HUES6 (cell line): ENCODE data around the gene PLA2G2D.

Source experiments
- H3K27ac ChIP-seq: 2 replicates; pipeline ENCODE4 v1.7.0; 2013; ENCODE audit warnings: low read depth, mild to moderate bottlenecking, low read length, inconsistent platforms
- H3K27me3 ChIP-seq: 2 replicates; pipeline ENCODE4 v1.6.1; 2013; ENCODE audit warnings: low read length; ENCODE audit not compliant: control insufficient read depth, insufficient read depth
- H3K36me3 ChIP-seq: 2 replicates; pipeline ENCODE4 v1.6.1; 2013; ENCODE audit warnings: low read length; ENCODE audit not compliant: control insufficient read depth, insufficient read depth
- H3K4me1 ChIP-seq: 2 replicates; pipeline ENCODE4 v1.6.1; 2013; ENCODE audit warnings: low read length; ENCODE audit not compliant: control insufficient read depth, insufficient read depth
- H3K4me3 ChIP-seq: 2 replicates; pipeline ENCODE4 v1.5.1; 2013; ENCODE audit warnings: low read depth, low read length
- H3K9ac ChIP-seq: one replicate; pipeline ENCODE4 v1.6.1; 2013; ENCODE audit warnings: mild to moderate bottlenecking, low read length
- H3K9me3 ChIP-seq: 2 replicates; pipeline ENCODE4 v1.6.1; 2013; ENCODE audit warnings: low read depth, low read length; ENCODE audit not compliant: control insufficient read depth, insufficient read depth

Gene PLA2G2D

DNA sequence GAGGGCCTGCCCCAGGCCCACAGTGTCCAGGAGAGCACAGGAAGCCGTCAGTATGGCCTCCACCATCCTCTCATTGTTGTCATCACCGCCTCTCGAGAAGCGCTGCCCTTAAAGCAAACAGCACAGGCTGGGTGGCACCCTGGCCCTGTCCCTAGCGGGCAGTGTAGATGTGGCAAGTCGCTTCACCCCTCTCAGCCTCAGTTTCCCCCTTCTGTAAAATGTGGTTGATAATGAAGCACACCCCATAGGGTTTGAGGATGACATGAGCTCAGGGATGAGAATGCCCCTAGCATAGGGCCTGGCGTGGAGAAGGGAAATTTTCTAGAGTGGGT lies 33.2 kb upstream of the PLA2G2D start:
- H3K4me1 ChIP-seq = peaks cover 21% of the 10 kb centered on the region
- H3K27ac ChIP-seq = no peak overlapping the region
- no peaks in the 10 kb centered on the region for H3K36me3 ChIP-seq
- H3K4me3 ChIP-seq = no peak overlapping the region
- 0 out of 2 replicates have a peak, but pooled peaks cover 4% of the 10 kb centered on the region for H3K9me3 ChIP-seq
- H3K27me3 ChIP-seq = no peaks in the 10 kb centered on the region
- H3K9ac ChIP-seq = no peak overlapping the region

DNA sequence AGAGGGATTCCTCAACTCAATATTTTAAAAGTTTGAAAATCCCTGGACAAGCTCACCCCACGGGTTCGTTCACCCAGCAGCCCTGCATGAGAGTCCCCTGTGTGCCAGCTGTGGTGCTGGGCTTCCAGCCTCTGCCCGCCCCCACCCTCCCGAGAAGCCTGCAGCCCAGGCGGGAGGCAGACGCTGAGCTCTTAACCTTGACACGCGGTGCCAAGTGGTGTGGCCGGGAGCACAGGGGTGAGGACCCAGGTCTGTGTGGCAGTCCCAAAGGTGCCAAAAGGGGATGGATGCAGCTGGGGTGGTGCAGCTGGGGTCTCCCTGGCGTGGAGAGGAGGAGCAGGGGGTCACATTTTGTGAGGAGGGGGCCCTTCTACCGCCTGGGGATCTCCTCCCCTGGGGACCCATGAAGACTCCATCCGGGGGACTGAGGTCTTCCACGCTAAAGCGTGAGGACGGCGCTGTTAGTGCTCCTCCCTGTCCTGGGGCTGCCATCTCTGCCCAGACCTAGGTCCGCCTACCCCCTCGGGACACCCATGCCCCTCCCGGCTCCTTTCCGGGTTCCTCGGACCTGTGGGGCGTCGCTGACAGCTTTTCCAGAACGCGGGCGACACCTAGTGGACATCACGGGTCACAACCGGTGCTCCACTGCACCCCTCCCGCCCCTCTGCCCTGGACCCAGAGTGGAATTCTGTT lies 32.7 kb upstream of the PLA2G2D start:
- Histone ChIP-seq H3K36me3 (no peaks in the 10 kb centered on the region), H3K4me3 (peak overlapping the region; percentile 52), H3K27me3 (no peaks in the 10 kb centered on the region), H3K27ac (no peak overlapping the region), H3K4me1 (peaks cover 21% of the 10 kb centered on the region), H3K9ac (no peak overlapping the region), H3K9me3 (0 out of 2 replicates have a peak, but pooled peaks cover 2% of the 10 kb centered on the region)

GRCh38 chr1:20150969-20151368 lies 31.6 kb upstream of the PLA2G2D start:
- Histone ChIP-seq H3K4me3 (no peak overlapping the region), H3K9me3 (no peaks in the 10 kb centered on the region), H3K27ac (no peak overlapping the region), H3K36me3 (no peaks in the 10 kb centered on the region), H3K4me1 (peaks cover 21% of the 10 kb centered on the region), H3K9ac (no peak overlapping the region), H3K27me3 (no peaks in the 10 kb centered on the region)

GRCh38 chr1:20150326-20150705 lies 31.0 kb upstream of the PLA2G2D start:
- H3K36me3 ChIP-seq = no peaks in the 10 kb centered on the region
- H3K4me1 ChIP-seq = peaks cover 21% of the 10 kb centered on the region
- H3K9me3 ChIP-seq = no peaks in the 10 kb centered on the region
- no peaks in the 10 kb centered on the region for H3K27me3 ChIP-seq
- H3K27ac ChIP-seq = no peak overlapping the region
- H3K9ac ChIP-seq = no peak overlapping the region
- no peak overlapping the region for H3K4me3 ChIP-seq

- H3K4me3 ChIP-seq = no peak overlapping the region
- no peak overlapping the region for H3K27ac ChIP-seq
- H3K9me3 ChIP-seq = no peaks in the 10 kb centered on the region
- H3K4me1 ChIP-seq = peaks cover 21% of the 10 kb centered on the region
- H3K27me3 ChIP-seq = no peaks in the 10 kb centered on the region
- no peaks in the 10 kb centered on the region for H3K36me3 ChIP-seq
- no peak overlapping the region for H3K9ac ChIP-seq
Measured at GRCh38 chr1:20149601-20150325, 30.4 kb upstream of the PLA2G2D start.

- Histone ChIP-seq H3K4me1 (peaks cover 20% of the 10 kb centered on the region), H3K27ac (no peak overlapping the region), H3K9ac (no peak overlapping the region), H3K27me3 (no peaks in the 10 kb centered on the region), H3K36me3 (no peaks in the 10 kb centered on the region), H3K9me3 (no peaks in the 10 kb centered on the region), H3K4me3 (no peak overlapping the region)
Measured at GRCh38 chr1:20148571-20149500, 29.5 kb upstream of the PLA2G2D start.

DNA sequence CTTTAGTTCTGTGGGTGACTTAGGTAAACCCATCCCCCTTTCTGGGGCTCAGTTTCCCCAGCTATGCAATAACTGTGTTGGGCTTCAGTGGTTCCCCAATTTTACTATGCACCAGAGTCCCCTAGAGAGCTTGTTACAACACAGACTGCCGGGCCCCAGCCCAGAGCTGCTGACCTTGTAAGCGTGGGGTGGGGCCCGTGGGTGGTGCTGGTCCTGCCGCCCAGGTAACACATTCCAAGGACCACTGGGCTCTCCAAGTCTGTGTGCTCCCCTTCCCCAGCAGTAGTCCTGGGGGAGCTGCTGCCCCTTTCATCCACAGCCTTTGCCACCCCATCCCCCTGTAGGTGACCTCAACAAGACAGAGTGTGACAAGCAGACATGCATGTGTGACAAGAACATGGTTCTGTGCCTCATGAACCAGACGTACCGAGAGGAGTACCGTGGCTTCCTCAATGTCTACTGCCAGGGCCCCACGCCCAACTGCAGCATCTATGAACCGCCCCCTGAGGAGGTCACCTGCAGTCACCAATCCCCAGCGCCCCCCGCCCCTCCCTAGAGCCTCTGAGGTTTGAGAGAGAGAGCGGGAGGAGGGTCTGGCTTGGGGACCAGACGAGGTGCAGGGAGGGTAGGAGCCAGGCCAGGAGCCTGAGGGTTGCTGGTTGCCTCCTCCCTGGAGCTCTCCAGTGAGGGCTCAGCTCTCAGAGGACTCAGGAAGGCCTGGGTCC lies 28.7 kb upstream of the PLA2G2D start:
- Histone ChIP-seq H3K36me3 (no peaks in the 10 kb centered on the region), H3K27me3 (no peaks in the 10 kb centered on the region), H3K27ac (no peak overlapping the region), H3K4me1 (peaks cover 14% of the 10 kb centered on the region), H3K9ac (no peak overlapping the region), H3K9me3 (no peaks in the 10 kb centered on the region), H3K4me3 (no peak overlapping the region)

DNA sequence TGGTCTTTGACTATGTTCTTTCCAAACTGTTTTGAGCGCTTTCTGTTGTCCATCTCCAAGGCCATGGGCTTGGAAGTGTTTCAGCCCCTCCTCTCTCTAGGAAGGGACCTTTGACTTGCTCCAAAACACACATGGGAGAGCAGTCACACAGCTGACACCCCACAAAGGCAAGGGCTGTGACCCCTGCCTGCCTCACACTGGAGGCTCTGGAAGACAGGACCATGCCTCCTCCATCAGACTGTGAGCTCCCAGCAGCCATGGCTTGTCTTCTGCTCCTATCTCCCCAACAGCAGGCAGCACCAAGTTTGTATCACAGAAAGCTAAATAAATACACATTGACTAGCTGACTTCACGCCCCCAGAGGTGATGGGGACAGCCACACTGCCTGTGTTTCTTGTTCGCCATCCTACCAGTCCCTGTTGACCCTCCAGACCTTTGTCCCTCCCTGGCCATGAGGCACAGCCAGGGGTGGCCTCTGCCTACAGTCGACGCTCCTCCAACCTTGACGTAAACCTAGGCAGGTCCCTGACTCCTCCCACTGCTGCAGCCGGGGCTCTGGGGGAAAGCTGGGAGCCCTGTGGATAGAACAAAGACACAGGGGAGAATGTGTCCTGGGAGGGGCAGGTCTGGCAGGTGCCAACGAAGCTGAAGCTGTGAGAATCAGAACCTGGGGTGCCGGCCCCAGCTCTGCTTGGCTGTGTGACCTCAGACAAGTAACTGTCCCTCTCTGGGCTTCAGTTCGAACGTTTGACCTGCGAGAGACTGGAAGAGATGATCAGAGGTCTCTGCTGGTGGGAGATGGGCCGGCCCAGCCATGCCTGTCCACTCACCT lies 24.6 kb upstream of the PLA2G2D start:
- Histone ChIP-seq H3K27me3 (no peaks in the 10 kb centered on the region), H3K9ac (no peak overlapping the region), H3K9me3 (no peaks in the 10 kb centered on the region), H3K27ac (no peak overlapping the region), H3K4me3 (no peak overlapping the region), H3K4me1 (peaks cover 3% of the 10 kb centered on the region), H3K36me3 (no peaks in the 10 kb centered on the region)

DNA sequence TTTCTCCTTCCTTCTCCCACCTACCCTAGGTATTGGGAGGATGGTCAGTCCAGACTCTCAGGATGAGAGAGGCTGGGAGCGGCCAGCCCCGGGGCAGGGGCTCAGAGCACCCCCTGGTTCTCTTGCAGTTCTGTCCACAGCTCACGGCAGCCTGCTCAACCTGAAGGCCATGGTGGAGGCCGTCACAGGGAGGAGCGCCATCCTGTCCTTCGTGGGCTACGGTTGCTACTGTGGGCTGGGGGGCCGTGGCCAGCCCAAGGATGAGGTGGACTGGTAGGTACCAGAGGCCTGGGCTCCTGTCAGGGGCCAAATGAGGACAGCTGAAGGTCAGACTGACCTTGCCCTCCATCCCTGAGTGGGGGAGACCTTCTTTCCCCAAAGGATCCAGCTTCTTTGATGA lies 24.0 kb upstream of the PLA2G2D start:
- no peaks in the 10 kb centered on the region for H3K27me3 ChIP-seq
- H3K4me1 ChIP-seq = peaks cover 3% of the 10 kb centered on the region
- H3K9ac ChIP-seq = no peak overlapping the region
- H3K9me3 ChIP-seq = peaks cover 4% of the 10 kb centered on the region; the same call in 1 of the 2 replicates
- H3K4me3 ChIP-seq = no peak overlapping the region
- no peak overlapping the region for H3K27ac ChIP-seq
- H3K36me3 ChIP-seq = no peaks in the 10 kb centered on the region
